ENCODE measurements around the gene CRX. TPM values are rescaled to one million over a fixed set of nuclear protein-coding genes. Genes with fewer than 3 reads are reported as not detected.

Gene CRX
- total RNA-seq, 1 experiment from 2014 or later: not detected

DNA sequence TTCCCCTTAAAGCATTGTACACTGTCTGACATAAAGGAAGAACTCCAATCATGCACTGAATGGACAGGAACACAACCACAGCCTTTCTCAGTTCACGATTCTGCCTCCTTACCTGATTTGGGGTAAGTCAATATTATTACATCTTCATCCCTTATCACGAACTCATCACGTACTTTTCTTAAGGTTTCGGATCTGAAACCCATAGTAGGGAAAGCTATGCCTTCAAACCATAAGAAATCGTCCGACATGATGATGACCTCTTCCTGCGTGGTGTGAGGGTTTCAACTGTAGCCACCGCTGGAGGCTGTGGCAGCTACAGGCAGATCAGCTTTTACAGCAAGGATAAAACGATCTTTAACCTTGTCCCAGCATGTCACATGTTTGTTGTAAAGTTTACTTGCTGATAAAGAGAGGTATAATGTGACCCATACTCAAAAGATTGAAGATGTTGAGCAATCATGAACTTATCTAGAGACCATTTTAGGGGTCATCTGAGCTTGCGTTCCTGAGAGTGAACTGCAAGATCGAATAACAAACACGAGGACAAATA, 64.3 kb downstream of the CRX start, which contains the start of gene SULT2A1:
SULT2A1 (minus strand) TSS at position 306 of the 550 bp plus-strand sequence; CDS start at position 248, 58 bp downstream.
- ChIA-PET POLR2A (no interaction called here), CTCF (interaction anchor here (0.6 kb wide), 1 partner anchor 21 kb away, joined by 7 read pairs; no protein-coding TSS in a partner anchor)
- H3K27me3 ChIP-seq (ENCODE audit: control insufficient read depth, insufficient read depth, low read length): no peaks in the 10 kb centered on the region; the same call in 1 of the 2 replicates
- no peaks in the 10 kb centered on the region for H3K4me1 ChIP-seq (ENCODE audit: control insufficient read depth, insufficient read depth, low read length)
- H3K9me3 ChIP-seq (ENCODE audit: control insufficient read depth, insufficient read depth, low read depth, low read length): no peaks in the 10 kb centered on the region
- no peaks in the 10 kb centered on the region for H3K36me3 ChIP-seq (ENCODE audit: control insufficient read depth, insufficient read depth, low read length)
- DNase-seq (ENCODE audit: low read depth, low spot score) (no peak), ATAC-seq (no peak)
- in situ Hi-C loops (cut with HindIII; ENCODE audit: low pct_unique_long_range_greater_than_20kb, low sequenced_read_pairs): no loop called here
- no peak within 1 kb of the TSS for H3K4me3 ChIP-seq (ENCODE audit: low read depth in 2 of 2, low read length in 2 of 2)
- no peak within 1 kb of the TSS for H3K27ac ChIP-seq (ENCODE audit: low read length)
- BruUV-seq (replicated peaks): no TSS peak
- intact Hi-C loops (cut with micrococcal nuclease; ENCODE audit: unreplicated experiment): no loop called here
- TF ChIP-seq, protein P1, sequence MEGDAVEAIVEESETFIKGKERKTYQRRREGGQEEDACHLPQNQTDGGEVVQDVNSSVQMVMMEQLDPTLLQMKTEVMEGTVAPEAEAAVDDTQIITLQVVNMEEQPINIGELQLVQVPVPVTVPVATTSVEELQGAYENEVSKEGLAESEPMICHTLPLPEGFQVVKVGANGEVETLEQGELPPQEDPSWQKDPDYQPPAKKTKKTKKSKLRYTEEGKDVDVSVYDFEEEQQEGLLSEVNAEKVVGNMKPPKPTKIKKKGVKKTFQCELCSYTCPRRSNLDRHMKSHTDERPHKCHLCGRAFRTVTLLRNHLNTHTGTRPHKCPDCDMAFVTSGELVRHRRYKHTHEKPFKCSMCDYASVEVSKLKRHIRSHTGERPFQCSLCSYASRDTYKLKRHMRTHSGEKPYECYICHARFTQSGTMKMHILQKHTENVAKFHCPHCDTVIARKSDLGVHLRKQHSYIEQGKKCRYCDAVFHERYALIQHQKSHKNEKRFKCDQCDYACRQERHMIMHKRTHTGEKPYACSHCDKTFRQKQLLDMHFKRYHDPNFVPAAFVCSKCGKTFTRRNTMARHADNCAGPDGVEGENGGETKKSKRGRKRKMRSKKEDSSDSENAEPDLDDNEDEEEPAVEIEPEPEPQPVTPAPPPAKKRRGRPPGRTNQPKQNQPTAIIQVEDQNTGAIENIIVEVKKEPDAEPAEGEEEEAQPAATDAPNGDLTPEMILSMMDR (IDR thresholded peaks at IDR 0.05): no peak
- TF ChIP-seq, protein P2, sequence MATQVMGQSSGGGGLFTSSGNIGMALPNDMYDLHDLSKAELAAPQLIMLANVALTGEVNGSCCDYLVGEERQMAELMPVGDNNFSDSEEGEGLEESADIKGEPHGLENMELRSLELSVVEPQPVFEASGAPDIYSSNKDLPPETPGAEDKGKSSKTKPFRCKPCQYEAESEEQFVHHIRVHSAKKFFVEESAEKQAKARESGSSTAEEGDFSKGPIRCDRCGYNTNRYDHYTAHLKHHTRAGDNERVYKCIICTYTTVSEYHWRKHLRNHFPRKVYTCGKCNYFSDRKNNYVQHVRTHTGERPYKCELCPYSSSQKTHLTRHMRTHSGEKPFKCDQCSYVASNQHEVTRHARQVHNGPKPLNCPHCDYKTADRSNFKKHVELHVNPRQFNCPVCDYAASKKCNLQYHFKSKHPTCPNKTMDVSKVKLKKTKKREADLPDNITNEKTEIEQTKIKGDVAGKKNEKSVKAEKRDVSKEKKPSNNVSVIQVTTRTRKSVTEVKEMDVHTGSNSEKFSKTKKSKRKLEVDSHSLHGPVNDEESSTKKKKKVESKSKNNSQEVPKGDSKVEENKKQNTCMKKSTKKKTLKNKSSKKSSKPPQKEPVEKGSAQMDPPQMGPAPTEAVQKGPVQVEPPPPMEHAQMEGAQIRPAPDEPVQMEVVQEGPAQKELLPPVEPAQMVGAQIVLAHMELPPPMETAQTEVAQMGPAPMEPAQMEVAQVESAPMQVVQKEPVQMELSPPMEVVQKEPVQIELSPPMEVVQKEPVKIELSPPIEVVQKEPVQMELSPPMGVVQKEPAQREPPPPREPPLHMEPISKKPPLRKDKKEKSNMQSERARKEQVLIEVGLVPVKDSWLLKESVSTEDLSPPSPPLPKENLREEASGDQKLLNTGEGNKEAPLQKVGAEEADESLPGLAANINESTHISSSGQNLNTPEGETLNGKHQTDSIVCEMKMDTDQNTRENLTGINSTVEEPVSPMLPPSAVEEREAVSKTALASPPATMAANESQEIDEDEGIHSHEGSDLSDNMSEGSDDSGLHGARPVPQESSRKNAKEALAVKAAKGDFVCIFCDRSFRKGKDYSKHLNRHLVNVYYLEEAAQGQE (IDR thresholded peaks at IDR 0.05; ENCODE audit: insufficient read depth in 1 of 2, low read depth in 2 of 2, low read length in 1 of 2): no peak
- TF ChIP-seq TCF7L2 (IDR thresholded peaks at IDR 0.05; ENCODE audit: low read depth, low read length) (no peak), POLR2AphosphoS5 (IDR thresholded peaks at IDR 0.05; ENCODE audit: low read depth, low read length) (no peak), SIN3A (IDR thresholded peaks at IDR 0.05; ENCODE audit: borderline replicate concordance, insufficient read depth, low read depth, low read length) (no peak)

DNA sequence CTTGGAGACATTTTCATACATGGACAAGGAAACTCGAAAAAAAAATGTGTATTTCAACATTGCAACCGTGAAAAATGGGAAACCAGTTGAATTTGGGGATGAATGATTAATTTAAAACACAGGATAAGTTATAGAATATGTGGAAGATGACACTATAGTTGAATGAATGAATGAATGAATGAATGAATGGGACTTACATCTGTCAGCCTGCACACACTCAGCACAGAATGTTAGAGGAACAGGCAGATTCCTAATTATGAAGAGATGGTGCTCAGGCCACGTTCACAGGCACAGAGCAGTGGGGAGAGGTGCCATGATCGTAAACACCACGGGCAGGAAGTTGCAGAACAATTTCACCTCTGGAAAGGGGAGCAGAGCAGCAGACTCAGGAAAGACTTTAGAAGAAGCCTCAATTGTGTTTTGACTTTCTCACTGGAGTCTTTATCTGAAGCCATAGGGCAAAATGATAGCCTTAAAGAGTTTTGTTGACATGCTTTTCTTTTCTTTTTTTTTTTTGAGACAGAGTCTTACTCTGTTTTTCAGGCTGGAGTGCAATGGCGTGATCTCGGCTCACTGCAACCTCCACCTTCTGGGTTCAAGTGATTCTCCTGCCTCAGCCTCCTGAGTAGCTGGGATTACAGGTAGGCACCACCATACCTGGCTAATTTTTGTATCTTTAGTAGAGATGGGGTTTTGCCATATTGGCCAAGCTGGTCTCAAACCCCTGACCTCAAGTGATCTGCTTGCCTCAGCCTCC, 69.3 kb downstream of the CRX start:
- H3K4me3 ChIP-seq (ENCODE audit: low read depth in 2 of 2, low read length in 2 of 2): no peak overlapping the region
- no peak overlapping the region for H3K27ac ChIP-seq (ENCODE audit: low read length)
- BruUV-seq (replicated peaks): no TSS peak
- POLR2A ChIA-PET: no interaction called here
- TF ChIP-seq, protein P2 (IDR thresholded peaks at IDR 0.05; ENCODE audit: insufficient read depth in 1 of 2, low read depth in 2 of 2, low read length in 1 of 2): no peak
- no peak for TF ChIP-seq POLR2AphosphoS5 (IDR thresholded peaks at IDR 0.05; ENCODE audit: low read depth, low read length)
- no peak for TF ChIP-seq SIN3A (IDR thresholded peaks at IDR 0.05; ENCODE audit: borderline replicate concordance, insufficient read depth, low read depth, low read length)
- TF ChIP-seq TCF7L2 (IDR thresholded peaks at IDR 0.05; ENCODE audit: low read depth, low read length): no peak
- TF ChIP-seq, protein P1 (IDR thresholded peaks at IDR 0.05): no peak
- no peaks in the 10 kb centered on the region for H3K4me1 ChIP-seq (ENCODE audit: control insufficient read depth, insufficient read depth, low read length)
- no peak for ATAC-seq
- in situ Hi-C loops (cut with HindIII; ENCODE audit: low pct_unique_long_range_greater_than_20kb, low sequenced_read_pairs): no loop called here
- CTCF ChIA-PET: no interaction called here
- H3K36me3 ChIP-seq (ENCODE audit: control insufficient read depth, insufficient read depth, low read length): no peaks in the 10 kb centered on the region
- intact Hi-C loops (cut with micrococcal nuclease; ENCODE audit: unreplicated experiment): no loop called here
- no peaks in the 10 kb centered on the region for H3K9me3 ChIP-seq (ENCODE audit: control insufficient read depth, insufficient read depth, low read depth, low read length)
- DNase-seq (ENCODE audit: low read depth, low spot score): no peak
- H3K27me3 ChIP-seq (ENCODE audit: control insufficient read depth, insufficient read depth, low read length): no peaks in the 10 kb centered on the region; the same call in 1 of the 2 replicates
